ENCODE data around the gene FTO. TPM values are rescaled to one million over a fixed set of nuclear protein-coding genes. Genes with fewer than 3 reads are reported as not detected.
A peak's percentile ranks its signal among the peaks of the same experiment; 100 is the strongest.

FTO gene
- total RNA-seq, 1 donor from 2014 or later: 62.6 TPM

GRCh38 chr16:53784291-53784690 is 80.3 kb downstream of the FTO start:
- DNase-seq: no peak

GRCh38 chr16:53785044-53785443 is 81.1 kb downstream of the FTO start:
- no peak for DNase-seq

- no peak for DNase-seq
Observed at GRCh38 chr16:53785916-53786315, 82.0 kb downstream of the FTO start.

GRCh38 chr16:53787423-53787822 is 83.5 kb downstream of the FTO start:
- DNase-seq: no peak

- no peak for DNase-seq
Observed at GRCh38 chr16:53789137-53789536, 85.2 kb downstream of the FTO start.

GRCh38 chr16:53792161-53792951 is 88.4 kb downstream of the FTO start:
- DNase-seq: no peak

GRCh38 chr16:53803451-53803850 is 99.5 kb downstream of the FTO start:
- DNase-seq: no peak

GRCh38 chr16:53803998-53804397 is 100.0 kb downstream of the FTO start:
- DNase-seq: no peak

GRCh38 chr16:53804467-53804866 is 100.5 kb downstream of the FTO start:
- DNase-seq: no peak

- no peak for DNase-seq
Observed at GRCh38 chr16:53805113-53805512, 101.2 kb downstream of the FTO start.

GRCh38 chr16:53805752-53806151 is 101.8 kb downstream of the FTO start:
- no peak for DNase-seq

GRCh38 chr16:53809088-53809932 is 105.4 kb downstream of the FTO start:
- no peak for DNase-seq

- no peak for DNase-seq
Observed at GRCh38 chr16:53812914-53813313, 109.0 kb downstream of the FTO start.

GRCh38 chr16:53814801-53815200 is 110.8 kb downstream of the FTO start:
- DNase-seq: no peak

GRCh38 chr16:53816211-53816836 is 112.4 kb downstream of the FTO start:
- DNase-seq: no peak

- DNase-seq: peak; percentile 56
Observed at GRCh38 chr16:53817117-53817755, 113.3 kb downstream of the FTO start.

GRCh38 chr16:53817812-53818550 is 114.0 kb downstream of the FTO start:
- no peak for DNase-seq

GRCh38 chr16:53821487-53821886 is 117.5 kb downstream of the FTO start:
- no peak for DNase-seq

GRCh38 chr16:53821957-53822625 is 118.1 kb downstream of the FTO start:
- peak; percentile 18 for DNase-seq

- peak; percentile 56 for DNase-seq
Observed at GRCh38 chr16:53822936-53823529, 119.1 kb downstream of the FTO start.

- DNase-seq: no peak
Observed at GRCh38 chr16:53826658-53827057, 122.7 kb downstream of the FTO start.
